ENCODE data around the gene NUP210L. TPM values are rescaled to one million over a fixed set of nuclear protein-coding genes. Genes with fewer than 3 reads are reported as not detected.
"Not testable (repeated sequence)": the region's sequence is repeated elsewhere in the genome, so short reads cannot be mapped to it uniquely, and the experiment has no call there.

NUP210L gene
- total RNA-seq, 1 donor from 2014 or later = not detected

DNA sequence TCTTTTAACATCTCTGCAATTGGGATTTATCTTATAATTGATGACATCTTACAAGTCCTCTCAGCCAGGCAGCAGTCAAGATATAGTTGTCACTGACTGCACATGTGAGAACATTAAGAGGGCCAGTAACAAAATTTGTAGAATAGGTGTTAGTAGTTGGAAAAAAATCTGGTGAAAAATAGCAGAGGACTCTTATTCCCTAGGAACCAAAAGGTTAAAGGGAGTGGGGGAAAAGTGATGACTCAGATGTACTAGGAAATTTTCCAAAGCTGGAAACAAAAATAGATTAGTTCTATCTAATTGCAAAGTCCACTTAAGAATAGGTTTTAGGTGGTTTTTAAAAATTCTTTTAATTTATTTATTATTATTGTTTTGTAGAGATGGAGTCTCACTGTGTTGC is 3.6 kb downstream of the NUP210L start:
- H3K79me2 ChIP-seq (ENCODE audit: insufficient read depth, low read length) = no peaks in the 10 kb centered on the region
- DNase-seq (ENCODE audit: low read depth) = no peak
- Mint-ChIP-seq H3K27me3 (ENCODE audit: low read depth, unreplicated experiment) (no peaks in the 10 kb centered on the region), H3K36me3 (ENCODE audit: low read depth, unreplicated experiment) (peaks cover 5% of the 10 kb centered on the region), H3K4me1 (ENCODE audit: low read depth, unreplicated experiment) (peaks cover 19% of the 10 kb centered on the region), H3K4me3 (ENCODE audit: unreplicated experiment) (no peak overlapping the region), H3K27ac (ENCODE audit: unreplicated experiment) (no peak overlapping the region), H3K9me3 (ENCODE audit: unreplicated experiment) (no peaks in the 10 kb centered on the region)
- H3K36me3 ChIP-seq (ENCODE audit: insufficient read depth, low read length) = peaks cover 6% of the 10 kb centered on the region
- H3K4me1 ChIP-seq (ENCODE audit: insufficient read depth, low read length) = no peaks in the 10 kb centered on the region
- no peak overlapping the region for H2AFZ ChIP-seq (ENCODE audit: low read depth, low read length)
- H3K9ac ChIP-seq (ENCODE audit: low read length) = no peak overlapping the region
- H3K9me3 ChIP-seq (ENCODE audit: insufficient read depth, low read depth, low read length) = no peaks in the 10 kb centered on the region
- TF ChIP-seq, protein P1, sequence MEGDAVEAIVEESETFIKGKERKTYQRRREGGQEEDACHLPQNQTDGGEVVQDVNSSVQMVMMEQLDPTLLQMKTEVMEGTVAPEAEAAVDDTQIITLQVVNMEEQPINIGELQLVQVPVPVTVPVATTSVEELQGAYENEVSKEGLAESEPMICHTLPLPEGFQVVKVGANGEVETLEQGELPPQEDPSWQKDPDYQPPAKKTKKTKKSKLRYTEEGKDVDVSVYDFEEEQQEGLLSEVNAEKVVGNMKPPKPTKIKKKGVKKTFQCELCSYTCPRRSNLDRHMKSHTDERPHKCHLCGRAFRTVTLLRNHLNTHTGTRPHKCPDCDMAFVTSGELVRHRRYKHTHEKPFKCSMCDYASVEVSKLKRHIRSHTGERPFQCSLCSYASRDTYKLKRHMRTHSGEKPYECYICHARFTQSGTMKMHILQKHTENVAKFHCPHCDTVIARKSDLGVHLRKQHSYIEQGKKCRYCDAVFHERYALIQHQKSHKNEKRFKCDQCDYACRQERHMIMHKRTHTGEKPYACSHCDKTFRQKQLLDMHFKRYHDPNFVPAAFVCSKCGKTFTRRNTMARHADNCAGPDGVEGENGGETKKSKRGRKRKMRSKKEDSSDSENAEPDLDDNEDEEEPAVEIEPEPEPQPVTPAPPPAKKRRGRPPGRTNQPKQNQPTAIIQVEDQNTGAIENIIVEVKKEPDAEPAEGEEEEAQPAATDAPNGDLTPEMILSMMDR (IDR thresholded peaks at IDR 0.05; ENCODE audit: insufficient read depth, low read depth, low read length) = no peak
- no peak for TF ChIP-seq EZH2 (IDR thresholded peaks at IDR 0.05; ENCODE audit: insufficient read depth, low read length)
- FAIRE-seq = no peak
- H3K27me3 ChIP-seq (ENCODE audit: insufficient read depth, low read length) = no peaks in the 10 kb centered on the region
- H3K27ac ChIP-seq (ENCODE audit: low read depth, low read length) = no peak overlapping the region
- no peak overlapping the region for H3K4me3 ChIP-seq (ENCODE audit: insufficient read depth, low read depth, low read length)
- H3K4me2 ChIP-seq (ENCODE audit: low read length) = no peak overlapping the region
- peaks cover 20% of the 10 kb centered on the region for H4K20me1 ChIP-seq (ENCODE audit: insufficient read depth, low read length)

DNA sequence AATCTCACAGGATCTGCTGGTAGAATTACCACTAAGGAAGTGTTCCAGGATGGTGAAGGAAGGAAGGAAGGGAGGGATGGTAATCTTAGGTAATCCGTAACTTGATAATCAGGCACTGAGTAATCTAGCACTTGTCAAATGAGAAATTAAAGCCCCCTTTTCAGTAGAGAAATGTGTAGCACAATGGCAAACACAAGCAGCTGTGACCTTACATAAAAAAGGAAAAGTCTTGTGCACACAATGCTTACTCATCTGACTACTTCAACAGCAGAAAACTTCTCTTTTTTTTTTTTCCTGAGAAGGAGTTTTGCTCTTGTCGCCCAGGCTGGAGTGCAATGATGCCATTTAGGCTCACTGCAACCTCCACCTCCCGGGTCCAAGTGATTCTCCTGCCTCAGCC is 6.1 kb downstream of the NUP210L start:
- H3K4me3 Mint-ChIP-seq (ENCODE audit: unreplicated experiment) = no peak overlapping the region
- no peaks in the 10 kb centered on the region for H3K36me3 Mint-ChIP-seq (ENCODE audit: low read depth, unreplicated experiment)
- H3K9me3 Mint-ChIP-seq (ENCODE audit: unreplicated experiment) = no peaks in the 10 kb centered on the region
- H3K4me1 ChIP-seq (ENCODE audit: insufficient read depth, low read length) = no peaks in the 10 kb centered on the region
- H3K27ac Mint-ChIP-seq (ENCODE audit: unreplicated experiment) = no peak overlapping the region
- H3K27me3 Mint-ChIP-seq (ENCODE audit: low read depth, unreplicated experiment) = no peaks in the 10 kb centered on the region
- DNase-seq (ENCODE audit: low read depth) (peak; percentile 25), FAIRE-seq (no peak)
- no peak overlapping the region for H2AFZ ChIP-seq (ENCODE audit: low read depth, low read length)
- no peak overlapping the region for H3K27ac ChIP-seq (ENCODE audit: low read depth, low read length)
- H3K9me3 ChIP-seq (ENCODE audit: insufficient read depth, low read depth, low read length) = no peaks in the 10 kb centered on the region
- H3K27me3 ChIP-seq (ENCODE audit: insufficient read depth, low read length) = no peaks in the 10 kb centered on the region
- no peaks in the 10 kb centered on the region for H3K79me2 ChIP-seq (ENCODE audit: insufficient read depth, low read length)
- no peak overlapping the region for H3K4me3 ChIP-seq (ENCODE audit: insufficient read depth, low read depth, low read length)
- no peak for TF ChIP-seq EZH2 (IDR thresholded peaks at IDR 0.05; ENCODE audit: insufficient read depth, low read length)
- TF ChIP-seq, protein P1 (IDR thresholded peaks at IDR 0.05; ENCODE audit: insufficient read depth, low read depth, low read length) = no peak
- peaks cover 2% of the 10 kb centered on the region for H4K20me1 ChIP-seq (ENCODE audit: insufficient read depth, low read length)
- peaks cover 5% of the 10 kb centered on the region for H3K4me1 Mint-ChIP-seq (ENCODE audit: low read depth, unreplicated experiment)
- H3K4me2 ChIP-seq (ENCODE audit: low read length) = no peak overlapping the region
- no peaks in the 10 kb centered on the region for H3K36me3 ChIP-seq (ENCODE audit: insufficient read depth, low read length)
- H3K9ac ChIP-seq (ENCODE audit: low read length) = no peak overlapping the region

DNA sequence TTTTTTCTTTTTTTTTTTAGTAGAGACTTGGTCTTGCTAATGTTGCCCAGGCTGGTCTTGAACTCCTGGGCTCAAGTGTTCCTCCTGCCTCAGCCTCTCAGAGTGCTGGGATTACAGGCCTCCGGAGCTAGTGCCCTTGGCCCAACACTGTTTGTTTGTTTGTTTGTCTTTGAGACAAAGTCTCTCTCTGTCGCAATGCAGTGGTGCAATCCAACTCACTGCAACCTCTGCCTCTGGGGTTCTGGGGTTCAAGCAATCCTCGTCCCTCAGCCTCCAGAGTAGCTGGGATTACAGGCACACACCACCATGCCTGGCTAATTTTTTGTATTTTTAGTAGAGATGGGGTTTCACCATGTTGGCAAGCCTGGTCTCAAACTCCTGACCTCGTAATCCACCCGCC is 7.4 kb downstream of the NUP210L start:
- DNase-seq (ENCODE audit: low read depth); H3K36me3 Mint-ChIP-seq (ENCODE audit: low read depth, unreplicated experiment); H3K4me2 ChIP-seq (ENCODE audit: low read length); H3K9me3 Mint-ChIP-seq (ENCODE audit: unreplicated experiment); H3K4me1 Mint-ChIP-seq (ENCODE audit: low read depth, unreplicated experiment); H3K4me3 ChIP-seq (ENCODE audit: insufficient read depth, low read depth, low read length); H3K4me3 Mint-ChIP-seq (ENCODE audit: unreplicated experiment); H3K9me3 ChIP-seq (ENCODE audit: insufficient read depth, low read depth, low read length); H3K4me1 ChIP-seq (ENCODE audit: insufficient read depth, low read length); H3K9ac ChIP-seq (ENCODE audit: low read length); H3K27me3 Mint-ChIP-seq (ENCODE audit: low read depth, unreplicated experiment); H3K27me3 ChIP-seq (ENCODE audit: insufficient read depth, low read length); H3K79me2 ChIP-seq (ENCODE audit: insufficient read depth, low read length); FAIRE-seq; H4K20me1 ChIP-seq (ENCODE audit: insufficient read depth, low read length); H2AFZ ChIP-seq (ENCODE audit: low read depth, low read length); H3K36me3 ChIP-seq (ENCODE audit: insufficient read depth, low read length); H3K27ac ChIP-seq (ENCODE audit: low read depth, low read length); H3K27ac Mint-ChIP-seq (ENCODE audit: unreplicated experiment): not testable (repeated sequence)
